Neural cell (in vitro differentiated cells): ENCODE results near the gene LSAMP.

Experiments used
- EP300 ChIP-seq: fragments of 450-650 bp; conservative IDR thresholded peaks from 2 replicates; pipeline ENCODE4 v1.6.1; 2014; ENCODE audit warnings: antibody characterized with exemption, mild to moderate bottlenecking, moderate library complexity; ENCODE audit not compliant: poor library complexity, severe bottlenecking
- EZH2 ChIP-seq: fragments of 200-600, 300-800 bp; shearing (Covaris generic), sonication (generic); IDR thresholded peaks from 2 replicates; pipeline ENCODE4 v1.6.1; 2014; ENCODE audit warnings: antibody characterized with exemption, low read length, borderline replicate concordance, mild to moderate bottlenecking; ENCODE audit not compliant: insufficient read depth, poor library complexity, severe bottlenecking
- POLR2AphosphoS5 ChIP-seq: IDR thresholded peaks from 2 replicates; pipeline ENCODE4 v1.6.1; 2012
- RAD21 ChIP-seq: fragments of 450-650 bp; conservative IDR thresholded peaks from 2 replicates; pipeline ENCODE4 v1.6.1; 2014; ENCODE audit warnings: antibody characterized with exemption, mild to moderate bottlenecking, moderate library complexity
- TAF1 ChIP-seq: IDR thresholded peaks from 2 replicates; pipeline ENCODE4 v1.6.1; 2012; ENCODE audit warnings: low read depth
- TF ChIP-seq, protein P1 (sequence below): fragments of 450-650 bp; IDR thresholded peaks from 2 replicates; pipeline ENCODE4 v1.5.1; 2014; ENCODE audit warnings: antibody characterized with exemption, mild to moderate bottlenecking, moderate library complexity; ENCODE audit not compliant: poor library complexity, severe bottlenecking
- TF ChIP-seq, protein P2 (sequence below): IDR thresholded peaks from 2 replicates; pipeline ENCODE4 v1.6.1; 2012; ENCODE audit warnings: borderline replicate concordance

DNA sequence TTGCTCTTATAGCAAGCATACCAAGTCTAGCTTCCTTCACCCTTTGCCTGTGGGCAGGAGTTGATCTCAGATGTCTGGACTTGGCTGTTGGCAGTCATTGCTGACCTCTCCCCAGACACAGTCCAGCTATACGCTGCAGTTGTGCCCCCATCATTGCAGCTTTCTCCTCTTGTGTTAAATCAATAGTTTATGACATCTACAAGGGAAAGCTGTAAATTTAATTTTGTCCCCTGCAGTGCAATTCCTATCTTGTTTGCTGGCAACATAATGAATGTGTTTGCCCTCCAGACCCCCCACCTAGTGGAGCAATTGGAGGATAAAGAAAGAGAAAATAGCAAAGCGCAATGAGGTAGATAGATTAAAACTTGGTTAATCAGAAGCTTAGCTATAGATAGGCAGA lies 280.2 kb downstream of the LSAMP start:
- TF ChIP-seq, protein P1, sequence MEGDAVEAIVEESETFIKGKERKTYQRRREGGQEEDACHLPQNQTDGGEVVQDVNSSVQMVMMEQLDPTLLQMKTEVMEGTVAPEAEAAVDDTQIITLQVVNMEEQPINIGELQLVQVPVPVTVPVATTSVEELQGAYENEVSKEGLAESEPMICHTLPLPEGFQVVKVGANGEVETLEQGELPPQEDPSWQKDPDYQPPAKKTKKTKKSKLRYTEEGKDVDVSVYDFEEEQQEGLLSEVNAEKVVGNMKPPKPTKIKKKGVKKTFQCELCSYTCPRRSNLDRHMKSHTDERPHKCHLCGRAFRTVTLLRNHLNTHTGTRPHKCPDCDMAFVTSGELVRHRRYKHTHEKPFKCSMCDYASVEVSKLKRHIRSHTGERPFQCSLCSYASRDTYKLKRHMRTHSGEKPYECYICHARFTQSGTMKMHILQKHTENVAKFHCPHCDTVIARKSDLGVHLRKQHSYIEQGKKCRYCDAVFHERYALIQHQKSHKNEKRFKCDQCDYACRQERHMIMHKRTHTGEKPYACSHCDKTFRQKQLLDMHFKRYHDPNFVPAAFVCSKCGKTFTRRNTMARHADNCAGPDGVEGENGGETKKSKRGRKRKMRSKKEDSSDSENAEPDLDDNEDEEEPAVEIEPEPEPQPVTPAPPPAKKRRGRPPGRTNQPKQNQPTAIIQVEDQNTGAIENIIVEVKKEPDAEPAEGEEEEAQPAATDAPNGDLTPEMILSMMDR, result no peak
- no peak for TF ChIP-seq EP300
- no peak for TF ChIP-seq EZH2
- TF ChIP-seq POLR2AphosphoS5, result no peak
- TF ChIP-seq, protein P2, sequence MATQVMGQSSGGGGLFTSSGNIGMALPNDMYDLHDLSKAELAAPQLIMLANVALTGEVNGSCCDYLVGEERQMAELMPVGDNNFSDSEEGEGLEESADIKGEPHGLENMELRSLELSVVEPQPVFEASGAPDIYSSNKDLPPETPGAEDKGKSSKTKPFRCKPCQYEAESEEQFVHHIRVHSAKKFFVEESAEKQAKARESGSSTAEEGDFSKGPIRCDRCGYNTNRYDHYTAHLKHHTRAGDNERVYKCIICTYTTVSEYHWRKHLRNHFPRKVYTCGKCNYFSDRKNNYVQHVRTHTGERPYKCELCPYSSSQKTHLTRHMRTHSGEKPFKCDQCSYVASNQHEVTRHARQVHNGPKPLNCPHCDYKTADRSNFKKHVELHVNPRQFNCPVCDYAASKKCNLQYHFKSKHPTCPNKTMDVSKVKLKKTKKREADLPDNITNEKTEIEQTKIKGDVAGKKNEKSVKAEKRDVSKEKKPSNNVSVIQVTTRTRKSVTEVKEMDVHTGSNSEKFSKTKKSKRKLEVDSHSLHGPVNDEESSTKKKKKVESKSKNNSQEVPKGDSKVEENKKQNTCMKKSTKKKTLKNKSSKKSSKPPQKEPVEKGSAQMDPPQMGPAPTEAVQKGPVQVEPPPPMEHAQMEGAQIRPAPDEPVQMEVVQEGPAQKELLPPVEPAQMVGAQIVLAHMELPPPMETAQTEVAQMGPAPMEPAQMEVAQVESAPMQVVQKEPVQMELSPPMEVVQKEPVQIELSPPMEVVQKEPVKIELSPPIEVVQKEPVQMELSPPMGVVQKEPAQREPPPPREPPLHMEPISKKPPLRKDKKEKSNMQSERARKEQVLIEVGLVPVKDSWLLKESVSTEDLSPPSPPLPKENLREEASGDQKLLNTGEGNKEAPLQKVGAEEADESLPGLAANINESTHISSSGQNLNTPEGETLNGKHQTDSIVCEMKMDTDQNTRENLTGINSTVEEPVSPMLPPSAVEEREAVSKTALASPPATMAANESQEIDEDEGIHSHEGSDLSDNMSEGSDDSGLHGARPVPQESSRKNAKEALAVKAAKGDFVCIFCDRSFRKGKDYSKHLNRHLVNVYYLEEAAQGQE, result no peak
- TF ChIP-seq RAD21, result no peak
- TF ChIP-seq TAF1, result no peak
